Nephron progenitor cell (in vitro differentiated cells): ENCODE measurements around the gene ABCC3.
A peak's percentile ranks its signal among the peaks of the same experiment; 100 is the strongest.

ENCODE experiments used
- DNase-seq: peaks from one replicate; pipeline ENCODE4 v3.0.0; 2021
- H3K27ac Mint-ChIP-seq: 2 replicates; pipeline ENCODE4 v1.8.0; 2021; ENCODE audit warnings: mild to moderate bottlenecking, moderate library complexity, mixed read lengths
- H3K27me3 Mint-ChIP-seq: 2 replicates; pipeline ENCODE4 v1.8.0; 2021; ENCODE audit warnings: mild to moderate bottlenecking, low read depth, mixed read lengths; ENCODE audit not compliant: poor library complexity
- H3K36me3 Mint-ChIP-seq: 2 replicates; pipeline ENCODE4 v1.8.0; 2021; ENCODE audit warnings: low read depth, mixed read lengths
- H3K4me1 Mint-ChIP-seq: 2 replicates; pipeline ENCODE4 v1.8.0; 2021; ENCODE audit warnings: mixed read lengths
- H3K4me3 Mint-ChIP-seq: 2 replicates; pipeline ENCODE4 v1.8.0; 2021; ENCODE audit warnings: mild to moderate bottlenecking, moderate library complexity, mixed read lengths
- H3K9me3 Mint-ChIP-seq: 2 replicates; pipeline ENCODE4 v1.8.0; 2021; ENCODE audit warnings: mild to moderate bottlenecking, moderate library complexity, mixed read lengths
- TF ChIP-seq, protein P1 (sequence below): fragments of 200-600 bp; sonication (generic); IDR thresholded peaks from 2 replicates; pipeline ENCODE4 v1.5.0; 2021; ENCODE audit warnings: antibody characterized with exemption

ABCC3 gene

DNA sequence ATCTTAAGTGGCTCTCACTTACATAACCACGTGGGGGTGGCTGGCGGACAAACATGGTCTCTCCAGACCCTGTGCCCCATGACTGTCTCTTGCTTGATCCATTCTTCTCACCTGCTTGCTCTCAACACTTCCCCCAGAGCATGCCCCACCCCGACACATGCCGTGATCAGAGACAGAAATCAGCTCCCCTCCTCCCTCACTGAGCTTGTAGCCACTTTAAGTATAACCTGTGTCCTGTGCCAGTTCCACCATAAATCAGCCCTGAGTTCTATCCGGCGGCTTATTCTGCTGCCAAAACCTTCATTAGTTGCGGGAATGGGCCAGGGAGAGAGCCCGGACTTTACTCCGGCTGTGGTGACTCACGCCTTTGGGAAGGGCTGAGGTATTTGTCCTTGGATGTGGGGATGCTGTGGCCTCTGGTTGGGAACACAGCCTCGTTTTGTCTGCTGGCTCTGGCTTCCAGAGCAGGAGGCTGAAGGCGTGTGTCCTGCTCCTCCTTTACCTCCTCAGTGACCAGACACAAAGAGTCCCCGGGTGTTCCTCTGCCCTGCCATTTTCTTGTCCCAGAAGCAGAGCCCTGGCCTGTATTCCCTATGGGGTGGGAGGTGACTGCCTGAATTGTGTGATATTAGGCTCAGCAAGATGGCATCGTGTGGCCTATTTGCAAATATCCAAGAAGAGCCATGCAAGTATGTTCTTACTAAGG is 52.0 kb downstream of the ABCC3 start:
- no peak for DNase-seq

DNA sequence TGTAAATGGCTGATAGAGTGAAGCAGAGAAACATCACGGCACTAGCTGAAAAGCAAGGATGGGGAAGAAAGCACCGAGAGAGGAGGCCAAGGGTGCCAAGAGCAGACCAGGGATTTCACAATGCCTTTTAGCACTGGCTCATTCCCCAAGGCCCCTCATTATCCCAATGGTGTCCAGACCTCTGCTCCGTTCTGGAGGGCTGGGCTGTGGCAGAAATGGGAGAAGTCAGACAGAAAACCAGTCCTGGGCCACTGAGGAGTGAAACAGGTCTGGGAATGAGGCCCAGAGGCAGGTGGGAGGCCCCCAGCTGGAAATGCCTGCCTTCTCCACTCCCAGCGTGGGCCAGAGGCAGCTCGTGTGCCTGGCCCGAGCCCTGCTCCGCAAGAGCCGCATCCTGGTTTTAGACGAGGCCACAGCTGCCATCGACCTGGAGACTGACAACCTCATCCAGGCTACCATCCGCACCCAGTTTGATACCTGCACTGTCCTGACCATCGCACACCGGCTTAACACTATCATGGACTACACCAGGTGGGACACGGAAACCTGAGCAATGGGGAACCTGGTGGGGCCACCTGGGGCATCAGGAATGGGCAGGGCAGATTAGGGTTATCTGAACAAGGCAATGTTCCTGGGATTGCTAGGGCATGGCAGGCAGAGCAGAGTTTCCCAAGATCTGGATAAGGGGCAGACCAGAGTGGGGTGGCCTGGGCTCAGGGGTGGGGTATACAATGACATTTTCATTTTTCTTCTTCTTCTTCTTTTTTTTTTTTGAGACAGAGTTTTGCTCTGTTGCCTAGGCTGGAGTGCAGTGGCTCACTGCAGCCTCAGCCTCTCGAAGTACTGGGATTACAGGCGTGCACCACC is 52.8 kb downstream of the ABCC3 start:
- no peak for DNase-seq

More for the DNA sequence above, 52.0 kb downstream of the ABCC3 start:
- H3K27ac Mint-ChIP-seq, result peak overlapping the region; percentile 88
- TF ChIP-seq, protein P1, sequence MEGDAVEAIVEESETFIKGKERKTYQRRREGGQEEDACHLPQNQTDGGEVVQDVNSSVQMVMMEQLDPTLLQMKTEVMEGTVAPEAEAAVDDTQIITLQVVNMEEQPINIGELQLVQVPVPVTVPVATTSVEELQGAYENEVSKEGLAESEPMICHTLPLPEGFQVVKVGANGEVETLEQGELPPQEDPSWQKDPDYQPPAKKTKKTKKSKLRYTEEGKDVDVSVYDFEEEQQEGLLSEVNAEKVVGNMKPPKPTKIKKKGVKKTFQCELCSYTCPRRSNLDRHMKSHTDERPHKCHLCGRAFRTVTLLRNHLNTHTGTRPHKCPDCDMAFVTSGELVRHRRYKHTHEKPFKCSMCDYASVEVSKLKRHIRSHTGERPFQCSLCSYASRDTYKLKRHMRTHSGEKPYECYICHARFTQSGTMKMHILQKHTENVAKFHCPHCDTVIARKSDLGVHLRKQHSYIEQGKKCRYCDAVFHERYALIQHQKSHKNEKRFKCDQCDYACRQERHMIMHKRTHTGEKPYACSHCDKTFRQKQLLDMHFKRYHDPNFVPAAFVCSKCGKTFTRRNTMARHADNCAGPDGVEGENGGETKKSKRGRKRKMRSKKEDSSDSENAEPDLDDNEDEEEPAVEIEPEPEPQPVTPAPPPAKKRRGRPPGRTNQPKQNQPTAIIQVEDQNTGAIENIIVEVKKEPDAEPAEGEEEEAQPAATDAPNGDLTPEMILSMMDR, result no peak
- H3K4me3 Mint-ChIP-seq, result no peak overlapping the region
- H3K36me3 Mint-ChIP-seq, result no peaks in the 10 kb centered on the region
- no peaks in the 10 kb centered on the region for H3K9me3 Mint-ChIP-seq
- H3K4me1 Mint-ChIP-seq, result peaks cover 91% of the 10 kb centered on the region
- H3K27me3 Mint-ChIP-seq, result peaks cover 11% of the 10 kb centered on the region

DNA sequence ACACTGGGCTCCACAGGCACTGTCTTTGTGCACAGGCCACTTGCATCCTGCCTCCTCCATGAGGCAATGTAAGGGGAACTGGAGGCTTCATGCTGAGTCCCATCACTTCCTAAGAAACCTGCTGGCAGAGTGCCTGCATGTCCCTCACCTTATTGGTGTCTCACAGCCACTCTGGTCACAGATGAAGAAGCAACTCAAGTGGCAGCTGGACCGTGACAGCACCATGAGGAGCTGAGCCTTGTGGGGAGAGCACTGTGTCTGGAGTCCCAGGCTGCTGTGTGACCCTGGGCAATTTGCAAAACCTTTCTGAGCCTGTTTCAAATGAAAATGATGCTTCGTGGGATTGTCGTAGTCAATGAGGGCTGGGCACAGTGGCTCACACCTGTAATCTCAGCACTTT is 53.6 kb downstream of the ABCC3 start:
- TF ChIP-seq, protein P1, result no peak
- Mint-ChIP-seq H3K27me3 (peaks cover 8% of the 10 kb centered on the region), H3K36me3 (peaks cover 5% of the 10 kb centered on the region), H3K4me3 (no peak overlapping the region), H3K4me1 (peaks cover 91% of the 10 kb centered on the region), H3K9me3 (no peaks in the 10 kb centered on the region), H3K27ac (no peak overlapping the region)
- no peak for DNase-seq

More for the DNA sequence above, 52.8 kb downstream of the ABCC3 start:
- H3K27me3 Mint-ChIP-seq, result peaks cover 8% of the 10 kb centered on the region
- H3K4me1 Mint-ChIP-seq, result peaks cover 91% of the 10 kb centered on the region
- H3K4me3 Mint-ChIP-seq, result no peak overlapping the region
- no peaks in the 10 kb centered on the region for H3K9me3 Mint-ChIP-seq
- H3K36me3 Mint-ChIP-seq, result no peaks in the 10 kb centered on the region
- H3K27ac Mint-ChIP-seq, result no peak overlapping the region
- TF ChIP-seq, protein P1, result no peak

DNA sequence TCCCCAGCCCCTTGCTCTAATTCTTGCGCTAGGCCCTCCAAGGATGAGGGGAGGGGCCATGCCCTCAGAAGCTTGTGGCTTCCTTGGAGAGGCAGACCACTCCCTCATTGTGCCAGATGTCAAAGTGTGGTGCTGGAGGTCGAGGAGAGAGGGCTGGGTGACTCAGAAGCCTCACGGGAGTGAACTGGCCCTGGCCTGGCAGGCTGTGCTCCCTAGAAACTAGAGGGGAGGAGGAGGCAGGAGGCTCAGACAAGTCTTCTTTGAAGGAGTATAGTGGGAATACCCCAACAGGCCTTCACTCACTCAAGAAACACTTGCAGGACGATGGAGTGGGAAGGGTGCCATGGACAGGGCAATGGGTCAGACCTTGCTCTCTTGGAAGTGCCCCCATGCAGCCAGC is 54.6 kb downstream of the ABCC3 start:
- TF ChIP-seq, protein P1, result no peak
- H3K27me3 Mint-ChIP-seq, result peaks cover 8% of the 10 kb centered on the region
- H3K9me3 Mint-ChIP-seq, result no peaks in the 10 kb centered on the region
- no peak overlapping the region for H3K4me3 Mint-ChIP-seq
- no peak overlapping the region for H3K27ac Mint-ChIP-seq
- H3K4me1 Mint-ChIP-seq, result peaks cover 85% of the 10 kb centered on the region
- no peak for DNase-seq
- H3K36me3 Mint-ChIP-seq, result peaks cover 5% of the 10 kb centered on the region

DNA sequence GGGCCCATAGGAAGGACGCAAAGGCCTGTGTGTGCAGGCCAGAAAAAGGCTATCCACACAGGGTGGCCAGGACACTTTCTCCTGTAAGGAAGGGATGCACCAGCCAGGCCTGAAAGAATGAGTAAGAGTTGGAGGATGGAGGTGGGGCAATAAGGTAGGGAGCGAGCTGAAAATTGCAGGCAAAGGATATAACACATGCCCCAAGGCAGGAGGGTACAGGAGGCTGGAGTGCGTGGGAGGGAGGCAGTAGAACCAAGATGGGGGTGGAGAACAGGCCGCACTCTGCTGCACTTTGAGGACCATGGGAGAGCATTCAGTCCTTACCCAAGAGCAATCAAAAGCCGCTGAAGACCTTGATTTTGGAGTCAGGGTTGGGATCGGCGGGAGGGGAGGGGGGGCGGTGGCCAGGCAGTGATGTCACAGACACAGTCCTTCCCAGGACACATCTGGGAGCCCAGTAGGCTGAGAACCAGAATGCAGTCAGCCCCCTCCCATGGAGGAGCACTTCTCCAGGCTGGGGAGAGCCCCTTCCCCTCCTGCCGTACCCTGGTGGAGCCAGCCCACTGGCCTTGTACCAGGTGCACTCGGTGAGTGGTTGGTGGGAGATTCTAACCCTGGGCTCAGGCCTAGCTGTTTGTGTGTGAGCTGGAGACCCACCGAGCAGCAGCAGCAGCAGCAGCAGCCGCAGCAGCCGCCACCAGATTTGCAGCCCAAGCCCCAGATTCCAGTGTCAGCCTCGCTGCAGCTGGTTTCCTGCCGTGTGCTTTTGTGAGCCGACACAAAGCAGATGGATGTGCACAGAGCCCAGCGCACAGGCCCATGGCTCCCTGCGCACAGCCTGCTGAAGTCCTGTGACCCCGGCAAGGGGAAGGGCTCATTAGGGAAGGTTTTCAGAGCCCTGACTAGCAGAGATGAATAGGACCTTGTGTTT is 55.5 kb downstream of the ABCC3 start:
- H3K4me3 Mint-ChIP-seq, result peak overlapping the region; percentile 27
- no peaks in the 10 kb centered on the region for H3K9me3 Mint-ChIP-seq
- DNase-seq, result no peak
- H3K27ac Mint-ChIP-seq, result peak overlapping the region; percentile 88
- TF ChIP-seq, protein P1, result no peak
- peaks cover 76% of the 10 kb centered on the region for H3K4me1 Mint-ChIP-seq
- H3K27me3 Mint-ChIP-seq, result peaks cover 8% of the 10 kb centered on the region
- peaks cover 12% of the 10 kb centered on the region for H3K36me3 Mint-ChIP-seq
